ENCODE measurements around the gene TRIM27. TPM values are rescaled to one million over a fixed set of nuclear protein-coding genes. Genes with fewer than 3 reads are reported as not detected.

TRIM27 gene
- total RNA-seq, 1 donor from 2014 or later, result 17.8 TPM

DNA sequence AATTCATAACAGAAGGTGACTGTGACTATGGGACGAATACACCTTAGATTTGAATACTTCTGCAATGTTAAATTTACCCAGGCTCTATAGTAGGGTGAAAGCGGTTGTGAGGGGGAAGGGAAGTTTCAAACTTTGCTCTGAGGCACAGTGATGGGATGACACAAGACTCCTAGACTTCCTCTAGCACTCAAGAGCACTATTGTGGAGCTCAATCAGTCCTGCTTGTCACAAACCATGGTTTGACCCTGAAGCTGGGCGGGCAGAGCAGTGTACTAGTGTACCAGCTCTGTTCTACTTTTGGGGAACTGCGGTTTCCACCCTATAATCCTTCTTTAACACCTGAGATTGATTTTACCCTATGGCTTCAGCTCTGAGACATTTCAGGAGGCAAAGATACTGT, 17.1 kb downstream of the TRIM27 start:
- Histone ChIP-seq H3K9me3 (replicated peaks) (no peaks in the 10 kb centered on the region), H3K4me3 (no peak overlapping the region), H3K36me3 (peaks cover 99% of the 10 kb centered on the region), H3K4me1 (peaks cover 6% of the 10 kb centered on the region), H3K27me3 (ENCODE audit: low read depth) (no peaks in the 10 kb centered on the region), H3K27ac (replicated peaks) (no peak overlapping the region)
- intact Hi-C loops (cut with micrococcal nuclease), result no loop called here
- TF ChIP-seq, protein P1, sequence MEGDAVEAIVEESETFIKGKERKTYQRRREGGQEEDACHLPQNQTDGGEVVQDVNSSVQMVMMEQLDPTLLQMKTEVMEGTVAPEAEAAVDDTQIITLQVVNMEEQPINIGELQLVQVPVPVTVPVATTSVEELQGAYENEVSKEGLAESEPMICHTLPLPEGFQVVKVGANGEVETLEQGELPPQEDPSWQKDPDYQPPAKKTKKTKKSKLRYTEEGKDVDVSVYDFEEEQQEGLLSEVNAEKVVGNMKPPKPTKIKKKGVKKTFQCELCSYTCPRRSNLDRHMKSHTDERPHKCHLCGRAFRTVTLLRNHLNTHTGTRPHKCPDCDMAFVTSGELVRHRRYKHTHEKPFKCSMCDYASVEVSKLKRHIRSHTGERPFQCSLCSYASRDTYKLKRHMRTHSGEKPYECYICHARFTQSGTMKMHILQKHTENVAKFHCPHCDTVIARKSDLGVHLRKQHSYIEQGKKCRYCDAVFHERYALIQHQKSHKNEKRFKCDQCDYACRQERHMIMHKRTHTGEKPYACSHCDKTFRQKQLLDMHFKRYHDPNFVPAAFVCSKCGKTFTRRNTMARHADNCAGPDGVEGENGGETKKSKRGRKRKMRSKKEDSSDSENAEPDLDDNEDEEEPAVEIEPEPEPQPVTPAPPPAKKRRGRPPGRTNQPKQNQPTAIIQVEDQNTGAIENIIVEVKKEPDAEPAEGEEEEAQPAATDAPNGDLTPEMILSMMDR (IDR thresholded peaks at IDR 0.05; ENCODE audit: borderline replicate concordance), result no peak
- DNase-seq, result no peak

DNA sequence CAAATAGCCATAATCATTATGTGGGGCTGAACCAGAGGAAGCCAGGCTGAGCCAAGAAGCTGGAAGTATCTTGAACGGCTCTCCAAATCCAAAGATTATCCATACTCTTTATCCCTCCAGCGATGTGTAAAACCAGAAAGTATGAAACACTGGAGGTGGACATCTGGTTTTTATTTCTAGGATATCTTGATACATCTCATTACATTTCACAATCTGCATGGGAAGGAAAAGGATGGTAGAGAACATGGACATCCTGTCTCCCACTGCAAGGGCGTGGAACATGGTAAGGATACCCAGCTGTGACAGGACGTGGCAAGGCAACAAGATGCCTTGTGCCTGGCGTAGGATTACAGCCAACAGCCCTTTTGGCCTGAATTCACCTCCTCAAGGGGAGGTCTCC, 20.1 kb downstream of the TRIM27 start:
- H3K36me3 ChIP-seq, result peaks cover 85% of the 10 kb centered on the region
- no peaks in the 10 kb centered on the region for H3K27me3 ChIP-seq (ENCODE audit: low read depth)
- H3K27ac ChIP-seq (replicated peaks), result no peak overlapping the region
- no peak overlapping the region for H3K4me3 ChIP-seq
- no peaks in the 10 kb centered on the region for H3K4me1 ChIP-seq
- intact Hi-C loops (cut with micrococcal nuclease), result no loop called here
- no peaks in the 10 kb centered on the region for H3K9me3 ChIP-seq (replicated peaks)
- TF ChIP-seq, protein P1 (IDR thresholded peaks at IDR 0.05; ENCODE audit: borderline replicate concordance), result no peak
- no peak for DNase-seq

DNA sequence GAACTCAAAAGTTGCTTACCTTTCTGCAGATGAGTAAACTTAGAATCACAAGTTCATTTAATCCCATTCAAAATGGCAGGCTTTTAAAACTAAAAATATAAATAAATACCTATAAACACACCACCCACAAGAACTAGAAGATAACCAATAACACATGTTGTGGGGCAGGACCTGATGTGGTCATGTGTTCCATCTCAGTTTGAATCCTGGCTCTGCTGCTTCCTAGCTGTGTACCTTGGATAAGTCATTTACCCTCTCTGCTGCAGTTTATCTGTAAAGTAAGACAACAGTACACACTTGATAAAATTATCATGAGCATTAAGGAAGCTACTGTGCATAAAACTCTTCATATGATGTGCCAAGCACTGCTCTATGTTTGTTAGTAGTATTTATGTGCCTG, 22.0 kb downstream of the TRIM27 start:
- intact Hi-C loops (cut with micrococcal nuclease), result no loop called here
- TF ChIP-seq, protein P1 (IDR thresholded peaks at IDR 0.05; ENCODE audit: borderline replicate concordance), result no peak
- Histone ChIP-seq H3K36me3 (peaks cover 67% of the 10 kb centered on the region), H3K9me3 (replicated peaks) (no peaks in the 10 kb centered on the region), H3K4me3 (no peak overlapping the region), H3K4me1 (peaks cover 14% of the 10 kb centered on the region), H3K27ac (replicated peaks) (no peak overlapping the region), H3K27me3 (ENCODE audit: low read depth) (no peaks in the 10 kb centered on the region)
- no peak for DNase-seq

DNA sequence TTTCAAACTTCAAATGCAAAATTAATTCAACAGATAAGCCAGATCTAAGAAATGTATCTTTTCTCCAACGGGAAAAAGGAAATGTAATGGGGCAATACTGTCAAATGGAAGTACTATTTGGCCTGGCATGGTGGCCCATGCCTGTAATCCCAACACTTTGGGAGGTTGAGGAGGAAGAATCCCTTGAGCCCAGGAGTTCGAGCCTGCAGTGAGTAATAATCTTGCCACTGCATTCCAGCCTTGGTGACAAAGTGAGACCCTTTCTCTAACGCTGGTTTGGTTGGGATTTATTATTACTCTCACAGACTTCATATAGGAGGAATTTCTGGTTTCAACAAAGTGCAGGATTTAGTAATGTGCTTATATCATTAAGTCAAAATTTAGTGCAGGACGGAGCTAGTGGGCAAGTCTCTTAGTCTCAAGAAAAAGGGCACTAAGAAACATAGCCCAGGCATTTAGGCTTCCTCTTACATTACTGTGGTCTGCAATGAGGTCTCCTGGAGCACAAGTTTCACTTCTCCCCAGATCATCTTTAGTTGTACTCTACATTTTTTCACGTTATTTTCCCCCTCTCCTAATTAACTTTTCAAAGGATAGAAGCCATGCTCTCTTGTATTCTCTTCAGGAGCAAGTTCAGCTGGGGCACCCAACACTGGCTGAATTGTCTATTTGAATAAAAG, 23.1 kb downstream of the TRIM27 start:
- H3K27ac ChIP-seq (replicated peaks), result no peak overlapping the region
- no peaks in the 10 kb centered on the region for H3K9me3 ChIP-seq (replicated peaks)
- peaks cover 56% of the 10 kb centered on the region for H3K36me3 ChIP-seq
- H3K4me1 ChIP-seq, result peaks cover 17% of the 10 kb centered on the region
- no peak overlapping the region for H3K4me3 ChIP-seq
- no peaks in the 10 kb centered on the region for H3K27me3 ChIP-seq (ENCODE audit: low read depth)
- no peak for DNase-seq
- intact Hi-C loops (cut with micrococcal nuclease), result no loop called here
- TF ChIP-seq, protein P1 (IDR thresholded peaks at IDR 0.05; ENCODE audit: borderline replicate concordance), result no peak

DNA sequence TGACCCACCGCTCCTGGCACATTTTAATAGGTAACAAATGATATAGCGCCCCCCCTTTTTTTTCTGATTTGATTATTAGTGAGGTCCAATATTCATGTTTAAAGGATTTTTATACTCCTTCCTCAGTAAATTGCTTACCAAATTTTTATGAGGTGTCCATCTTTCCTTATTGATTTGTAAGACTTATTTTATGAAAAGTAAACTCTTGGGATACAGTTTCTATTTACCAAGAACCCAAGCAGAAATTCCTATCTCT, 25.1 kb downstream of the TRIM27 start:
- H3K27me3 ChIP-seq (ENCODE audit: low read depth), result no peaks in the 10 kb centered on the region
- H3K4me1 ChIP-seq, result peaks cover 24% of the 10 kb centered on the region
- no peak for DNase-seq
- H3K4me3 ChIP-seq, result no peak overlapping the region
- intact Hi-C loops (cut with micrococcal nuclease), result no loop called here
- TF ChIP-seq, protein P1 (IDR thresholded peaks at IDR 0.05; ENCODE audit: borderline replicate concordance), result no peak
- H3K36me3 ChIP-seq, result peaks cover 36% of the 10 kb centered on the region
- H3K27ac ChIP-seq (replicated peaks), result no peak overlapping the region
- no peaks in the 10 kb centered on the region for H3K9me3 ChIP-seq (replicated peaks)
